Sigmoid colon (tissue), 4 donors: ENCODE results near the gene TP53BP1.

Experiments
- POLR2AphosphoS5 ChIP-seq, 4 donors: sonication (generic); formaldehyde crosslinking; IDR thresholded peaks; one replicate each; pipeline ENCODE4 v1.6.1; 2017; ENCODE audit warnings: antibody characterized with exemption in 4 of 4
- TF ChIP-seq, protein P1 (sequence below), 4 experiments: fragments of 450-650 bp in 3 of 4; fragments of 200-600 bp in 1 of 4; IDR thresholded peaks; one replicate each; pipeline ENCODE4 v1.5.1; 2016 to 2019; ENCODE audit warnings: antibody characterized with exemption in 4 of 4, mild to moderate bottlenecking in 3 of 4, moderate library complexity in 2 of 4

DNA sequence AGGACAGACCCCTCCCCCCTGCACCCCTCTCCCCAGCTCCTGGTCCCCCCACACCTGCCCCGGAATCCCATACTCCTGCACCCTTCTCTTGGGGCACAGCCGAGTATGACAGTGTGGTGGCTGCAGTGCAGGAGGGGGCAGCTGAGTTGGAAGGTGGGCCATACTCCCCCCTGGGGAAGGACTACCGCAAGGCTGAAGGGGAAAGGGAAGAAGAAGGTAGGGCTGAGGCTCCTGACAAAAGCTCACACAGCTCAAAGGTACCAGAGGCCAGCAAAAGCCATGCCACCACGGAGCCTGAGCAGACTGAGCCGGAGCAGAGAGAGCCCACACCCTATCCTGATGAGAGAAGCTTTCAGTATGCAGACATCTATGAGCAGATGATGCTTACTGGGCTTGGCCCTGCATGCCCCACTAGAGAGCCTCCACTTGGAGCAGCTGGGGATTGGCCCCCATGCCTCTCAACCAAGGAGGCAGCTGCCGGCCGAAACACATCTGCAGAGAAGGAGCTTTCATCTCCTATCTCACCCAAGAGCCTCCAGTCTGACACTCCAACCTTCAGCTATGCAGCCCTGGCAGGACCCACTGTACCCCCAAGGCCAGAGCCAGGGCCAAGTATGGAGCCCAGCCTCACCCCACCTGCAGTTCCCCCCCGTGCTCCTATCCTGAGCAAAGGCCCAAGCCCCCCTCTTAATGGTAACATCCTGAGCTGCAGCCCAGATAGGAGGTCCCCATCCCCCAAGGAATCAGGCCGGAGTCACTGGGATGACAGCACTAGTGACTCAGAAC, 34.3 kb upstream of the TP53BP1 start:
- no peak for TF ChIP-seq POLR2AphosphoS5 (IDR thresholded peaks at IDR 0.05)
- TF ChIP-seq, protein P1, sequence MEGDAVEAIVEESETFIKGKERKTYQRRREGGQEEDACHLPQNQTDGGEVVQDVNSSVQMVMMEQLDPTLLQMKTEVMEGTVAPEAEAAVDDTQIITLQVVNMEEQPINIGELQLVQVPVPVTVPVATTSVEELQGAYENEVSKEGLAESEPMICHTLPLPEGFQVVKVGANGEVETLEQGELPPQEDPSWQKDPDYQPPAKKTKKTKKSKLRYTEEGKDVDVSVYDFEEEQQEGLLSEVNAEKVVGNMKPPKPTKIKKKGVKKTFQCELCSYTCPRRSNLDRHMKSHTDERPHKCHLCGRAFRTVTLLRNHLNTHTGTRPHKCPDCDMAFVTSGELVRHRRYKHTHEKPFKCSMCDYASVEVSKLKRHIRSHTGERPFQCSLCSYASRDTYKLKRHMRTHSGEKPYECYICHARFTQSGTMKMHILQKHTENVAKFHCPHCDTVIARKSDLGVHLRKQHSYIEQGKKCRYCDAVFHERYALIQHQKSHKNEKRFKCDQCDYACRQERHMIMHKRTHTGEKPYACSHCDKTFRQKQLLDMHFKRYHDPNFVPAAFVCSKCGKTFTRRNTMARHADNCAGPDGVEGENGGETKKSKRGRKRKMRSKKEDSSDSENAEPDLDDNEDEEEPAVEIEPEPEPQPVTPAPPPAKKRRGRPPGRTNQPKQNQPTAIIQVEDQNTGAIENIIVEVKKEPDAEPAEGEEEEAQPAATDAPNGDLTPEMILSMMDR (IDR thresholded peaks at IDR 0.05): no peak
